SH-SY5Y (cell line): ENCODE data around the gene SLC16A7.

Experiments used
- GATA2 ChIP-seq: IDR thresholded peaks from 2 replicates; pipeline ENCODE4 v1.6.1; 2011; ENCODE audit warnings: mild to moderate bottlenecking, low read depth, low read length
- GATA3 ChIP-seq: IDR thresholded peaks from 2 replicates; pipeline ENCODE4 v1.6.1; 2011; ENCODE audit warnings: low read depth, mild to moderate bottlenecking, low read length, moderate library complexity

- TF ChIP-seq GATA2 (no peak), GATA3 (no peak)
Observed at GRCh38 chr12:59615392-59616165, 19.8 kb downstream of the SLC16A7 start.
